ENCODE measurements around the gene ATP1A1.

ATP1A1 gene

GRCh38 chr1:116350097-116350645, 22.9 kb upstream of the ATP1A1 start:
- DNase-seq (ENCODE audit: low read depth, low spot score) = no peak

GRCh38 chr1:116351914-116352313, 21.1 kb upstream of the ATP1A1 start:
- in situ Hi-C loops (cut with HindIII; ENCODE audit: low sequenced_read_pairs) = no loop called here
- H3K4me3 ChIP-seq (ENCODE audit: low read depth, low read length) = no peak overlapping the region

More at GRCh38 chr1:116350097-116350645, 22.9 kb upstream of the ATP1A1 start:
- no peak for TF ChIP-seq CTCF (IDR thresholded peaks at IDR 0.05; ENCODE audit: low read depth, low read length)
- in situ Hi-C loops (cut with HindIII; ENCODE audit: low sequenced_read_pairs) = no loop called here
- no peak overlapping the region for H3K4me3 ChIP-seq (ENCODE audit: low read depth, low read length)

DNA sequence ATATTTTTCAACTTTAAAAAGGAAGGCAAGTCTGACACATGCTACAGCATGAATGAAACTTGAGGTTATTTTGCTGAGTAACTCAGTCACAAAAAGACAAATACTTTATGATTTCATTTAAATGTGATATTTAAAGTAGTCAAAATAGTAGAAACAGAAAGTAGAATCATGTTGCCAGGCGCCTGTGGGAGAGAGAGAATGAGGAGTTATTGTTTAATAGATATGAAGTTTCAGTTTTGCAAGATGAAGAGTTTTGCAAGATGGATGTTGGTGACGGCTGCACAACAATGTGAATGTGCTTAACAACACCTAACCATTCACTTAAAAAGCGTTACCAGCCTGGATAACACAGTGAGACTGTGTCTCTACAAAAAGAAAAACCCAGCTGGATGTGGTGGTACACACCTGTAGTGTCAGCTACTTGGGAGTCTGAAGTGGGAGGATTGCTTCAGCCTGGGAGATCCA, 20.7 kb upstream of the ATP1A1 start:
- no peak for TF ChIP-seq CTCF (IDR thresholded peaks at IDR 0.05; ENCODE audit: low read depth, low read length)
- in situ Hi-C loops (cut with HindIII; ENCODE audit: low sequenced_read_pairs) = no loop called here
- DNase-seq (ENCODE audit: low read depth, low spot score) = no peak
- no peak overlapping the region for H3K4me3 ChIP-seq (ENCODE audit: low read depth, low read length)

More at GRCh38 chr1:116351914-116352313, 21.1 kb upstream of the ATP1A1 start:
- DNase-seq (ENCODE audit: low read depth, low spot score) = no peak
- TF ChIP-seq CTCF (IDR thresholded peaks at IDR 0.05; ENCODE audit: low read depth, low read length) = no peak

GRCh38 chr1:116353155-116353554, 19.9 kb upstream of the ATP1A1 start:
- in situ Hi-C loops (cut with HindIII; ENCODE audit: low sequenced_read_pairs) = no loop called here
- no peak for DNase-seq (ENCODE audit: low read depth, low spot score)
- TF ChIP-seq CTCF (IDR thresholded peaks at IDR 0.05; ENCODE audit: low read depth, low read length) = no peak
- H3K4me3 ChIP-seq (ENCODE audit: low read depth, low read length) = no peak overlapping the region

GRCh38 chr1:116356067-116356466, 17.0 kb upstream of the ATP1A1 start:
- TF ChIP-seq CTCF (IDR thresholded peaks at IDR 0.05; ENCODE audit: low read depth, low read length) = no peak
- H3K4me3 ChIP-seq (ENCODE audit: low read depth, low read length) = no peak overlapping the region
- in situ Hi-C loops (cut with HindIII; ENCODE audit: low sequenced_read_pairs) = no loop called here

GRCh38 chr1:116356673-116357072, 16.4 kb upstream of the ATP1A1 start:
- no peak for TF ChIP-seq CTCF (IDR thresholded peaks at IDR 0.05; ENCODE audit: low read depth, low read length)
- no peak overlapping the region for H3K4me3 ChIP-seq (ENCODE audit: low read depth, low read length)
- DNase-seq (ENCODE audit: low read depth, low spot score) = no peak
- in situ Hi-C loops (cut with HindIII; ENCODE audit: low sequenced_read_pairs) = no loop called here

More at GRCh38 chr1:116356067-116356466, 17.0 kb upstream of the ATP1A1 start:
- DNase-seq (ENCODE audit: low read depth, low spot score) = no peak

Measured in astrocyte of the spinal cord (primary cell).